ENCODE data around the gene CASTOR1.

CASTOR1 gene

GRCh38 chr22:30318799-30319419, 29.6 kb upstream of the CASTOR1 start:
- no peak for DNase-seq

DNA sequence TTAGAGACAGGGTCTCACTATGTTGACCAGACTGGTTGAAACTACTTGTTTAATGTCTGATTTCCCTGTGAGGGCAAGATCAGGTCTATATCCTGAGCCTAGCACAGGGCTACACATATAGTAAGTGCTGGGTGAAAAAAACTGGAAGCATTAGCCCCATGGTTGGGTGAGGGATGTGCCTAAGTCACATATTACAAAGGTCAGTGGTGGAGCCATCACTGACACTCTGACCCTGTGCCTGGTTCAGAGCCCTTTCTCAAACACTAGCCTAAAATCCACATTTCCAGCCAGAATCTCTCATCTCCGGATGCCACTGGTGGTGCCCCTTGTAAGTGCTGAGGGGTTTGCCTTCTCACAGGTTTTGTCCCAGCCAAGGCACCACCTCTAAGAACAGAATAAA, 28.5 kb upstream of the CASTOR1 start:
- DNase-seq, result no peak

GRCh38 chr22:30315962-30316576, 26.8 kb upstream of the CASTOR1 start:
- DNase-seq, result no peak

- peak; percentile 55 to 59 for DNase-seq
These were observed 25.6 kb upstream of the CASTOR1 start for GRCh38 chr22:30314915-30315314.

DNA sequence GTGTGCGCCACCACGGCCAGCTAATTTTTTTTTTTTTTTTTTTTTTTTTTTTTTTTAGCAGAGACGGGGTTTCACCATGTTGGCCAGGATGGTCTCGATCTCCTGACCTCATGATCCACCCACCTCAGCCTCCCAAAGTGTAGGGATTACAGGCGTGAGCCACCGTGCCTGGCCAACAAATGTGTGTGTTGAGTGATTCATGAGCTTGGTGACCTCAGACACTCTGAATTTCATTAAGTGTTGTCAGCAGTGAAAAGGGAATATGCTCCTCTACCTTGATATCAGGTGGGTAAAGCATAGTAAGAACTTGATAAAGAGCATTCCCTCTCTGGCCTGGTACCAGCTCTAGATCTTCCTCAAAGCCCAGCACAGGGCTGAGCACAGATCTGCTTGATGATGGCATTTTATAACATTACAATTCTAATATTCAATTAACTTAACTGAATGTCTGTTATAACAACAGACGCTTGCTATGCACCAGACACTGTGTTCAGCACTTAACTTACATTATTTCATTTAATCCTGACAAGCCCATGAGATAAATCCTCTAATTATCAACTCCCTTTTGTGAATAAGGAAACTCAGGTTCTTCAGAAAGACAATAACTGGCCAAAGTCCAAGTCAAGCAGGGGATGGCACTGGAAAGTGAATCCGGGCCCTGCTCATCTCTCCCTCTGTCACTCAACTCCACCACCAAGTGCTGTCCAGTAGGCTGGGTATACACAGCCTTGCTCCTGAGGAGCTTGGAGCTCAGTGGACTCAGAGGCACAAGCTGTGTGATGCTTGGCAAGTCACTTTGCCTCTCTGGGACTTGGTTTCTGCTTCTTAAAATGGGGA, 24.4 kb upstream of the CASTOR1 start:
- DNase-seq, result no peak

- no peak for DNase-seq
These were observed 22.7 kb upstream of the CASTOR1 start for GRCh38 chr22:30312053-30312452.

DNA sequence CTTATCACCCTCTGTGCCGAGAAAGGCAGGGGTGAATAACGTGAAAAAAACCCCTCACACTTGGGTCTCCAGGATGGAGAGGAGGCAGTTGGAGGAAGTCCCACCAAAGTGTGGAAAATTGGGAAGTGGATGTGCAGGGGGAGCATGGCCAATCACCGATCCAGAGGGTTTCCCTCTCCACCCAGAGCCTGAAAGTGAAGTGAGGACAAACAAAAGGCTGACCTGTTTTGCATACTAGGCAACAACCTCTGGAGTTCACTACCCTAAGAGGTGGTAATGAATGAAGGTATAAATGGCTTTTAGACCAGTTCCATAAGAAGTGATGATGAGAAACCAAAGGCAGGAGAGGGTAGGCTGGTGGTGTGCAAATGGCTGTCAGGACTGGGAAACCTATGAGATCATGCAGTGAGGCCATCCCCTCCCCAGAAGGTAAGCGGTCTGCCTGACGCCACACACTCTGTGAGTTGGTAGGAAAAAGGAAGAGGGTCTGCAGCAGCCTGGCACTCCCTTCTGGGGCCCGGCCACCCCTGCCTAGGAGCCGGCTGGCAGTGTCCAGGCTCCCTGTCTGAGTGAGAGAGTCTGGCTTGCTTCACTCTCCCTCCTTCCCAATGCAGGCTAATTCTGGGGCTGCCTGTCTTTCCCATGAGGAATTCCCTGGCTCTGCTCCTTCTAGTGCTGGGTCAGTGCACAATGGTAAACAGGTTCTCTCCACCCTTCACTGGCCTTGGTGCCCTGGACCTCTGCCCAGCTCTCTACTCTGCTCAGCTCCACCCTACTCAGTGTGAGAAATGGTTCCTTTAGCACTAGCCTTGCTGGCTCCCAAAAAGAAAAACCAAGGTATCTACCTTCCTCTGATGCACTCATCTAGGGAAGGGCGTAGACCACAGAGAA, 21.8 kb upstream of the CASTOR1 start:
- DNase-seq, result no peak

DNA sequence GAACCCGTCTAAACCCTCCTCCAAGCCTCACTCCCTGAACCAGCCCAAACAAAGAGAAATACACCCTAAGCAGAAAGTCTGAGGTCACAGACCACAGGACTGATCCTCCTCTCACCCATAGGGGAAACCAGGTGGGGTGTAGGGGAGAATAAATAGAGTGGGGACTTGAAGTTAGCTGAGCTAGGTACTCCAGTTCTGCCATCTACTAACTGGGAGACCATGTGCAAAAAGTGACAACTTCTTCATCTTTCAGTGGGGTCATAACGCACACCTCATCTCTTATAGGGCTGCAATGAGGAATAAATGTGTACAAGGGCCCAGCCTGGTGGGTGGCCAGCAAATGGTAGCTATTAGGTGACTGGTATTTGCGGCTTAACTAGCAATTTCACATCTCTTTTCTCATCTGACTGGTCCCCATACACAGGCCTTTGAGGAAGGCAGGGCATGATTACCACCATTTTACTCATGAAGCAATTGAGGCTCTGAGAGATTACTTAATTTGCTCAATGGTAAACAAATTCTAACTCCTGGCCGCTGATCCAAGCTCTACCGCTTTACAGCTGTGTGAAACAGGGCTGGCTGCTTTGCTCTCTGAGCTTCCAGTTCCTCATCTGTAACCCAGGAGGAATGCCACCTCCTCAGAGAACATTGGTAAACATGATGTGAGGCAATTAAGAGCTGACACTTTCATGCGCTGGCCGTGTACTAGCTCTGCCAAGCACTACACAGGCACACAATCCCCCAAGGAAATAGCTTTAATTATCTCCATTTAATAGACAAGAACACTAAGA, 20.8 kb upstream of the CASTOR1 start:
- peak; percentile 33 to 48 for DNase-seq

GRCh38 chr22:30308518-30309230, 19.4 kb upstream of the CASTOR1 start:
- peak in 1 of 2 donors; percentile 41 for DNase-seq

DNA sequence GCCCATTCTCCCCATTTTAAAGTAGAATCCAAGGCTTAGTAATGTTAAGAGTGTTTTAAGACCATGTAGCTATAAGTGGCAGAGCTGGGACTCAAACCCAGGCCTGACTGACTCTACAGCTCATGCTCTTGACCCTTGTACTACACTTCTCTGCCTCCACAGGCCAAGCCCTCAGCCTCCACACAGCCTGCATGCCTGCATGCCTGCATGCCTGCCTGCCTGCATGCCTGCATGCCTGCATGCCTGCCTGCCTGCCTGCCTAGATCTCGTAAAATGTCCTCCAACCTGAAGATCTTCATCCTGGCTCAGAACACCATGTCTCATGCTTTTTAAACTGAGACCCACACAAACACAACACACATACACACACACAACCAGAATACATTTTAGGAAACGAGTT, 18.8 kb upstream of the CASTOR1 start:
- DNase-seq, result no peak

DNA sequence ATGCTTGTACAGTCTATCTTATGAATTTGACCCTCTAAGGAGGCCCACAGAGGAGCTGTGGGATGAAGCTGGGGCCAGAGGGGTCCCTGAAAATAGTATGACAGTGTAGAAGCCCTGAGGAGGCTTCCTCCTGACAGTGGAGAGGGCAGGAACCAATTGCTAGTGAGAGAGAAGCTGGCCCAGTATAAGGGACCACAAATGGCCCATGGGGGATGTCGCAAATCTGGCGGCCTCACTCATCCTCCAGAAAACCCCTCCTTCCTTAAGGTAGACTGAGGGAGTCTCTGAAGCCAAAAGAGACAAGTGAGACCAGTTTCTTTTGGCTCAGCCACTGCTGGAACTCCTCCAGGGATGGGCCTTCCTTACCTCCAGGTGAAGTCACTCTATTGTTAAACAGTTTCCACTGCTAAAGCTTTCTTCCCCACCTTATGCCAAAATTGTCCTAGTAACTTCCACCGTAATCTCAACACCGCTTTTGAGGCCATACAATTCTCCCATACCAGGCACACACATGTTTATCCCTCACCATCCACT, 17.8 kb upstream of the CASTOR1 start:
- peak in 1 of 2 donors; percentile 41 for DNase-seq

DNA sequence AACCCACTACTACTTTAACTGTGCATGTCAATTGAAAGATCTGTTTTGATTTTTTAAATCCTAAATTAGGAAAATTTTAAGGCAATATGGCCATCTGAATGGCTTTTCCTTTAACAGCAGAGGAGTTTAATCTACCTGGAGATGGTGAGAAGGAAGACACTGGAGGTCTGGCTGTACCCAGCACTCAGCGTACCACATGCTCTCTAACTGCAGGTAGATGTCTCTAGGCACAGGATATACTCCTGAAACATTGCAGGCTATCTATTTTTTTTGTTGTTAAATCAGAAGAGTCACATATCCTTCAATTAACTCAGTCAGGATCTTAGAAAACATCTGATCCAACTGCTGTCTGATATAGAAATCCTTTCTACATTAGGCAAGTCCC, 17.3 kb upstream of the CASTOR1 start:
- DNase-seq, result no peak

DNA sequence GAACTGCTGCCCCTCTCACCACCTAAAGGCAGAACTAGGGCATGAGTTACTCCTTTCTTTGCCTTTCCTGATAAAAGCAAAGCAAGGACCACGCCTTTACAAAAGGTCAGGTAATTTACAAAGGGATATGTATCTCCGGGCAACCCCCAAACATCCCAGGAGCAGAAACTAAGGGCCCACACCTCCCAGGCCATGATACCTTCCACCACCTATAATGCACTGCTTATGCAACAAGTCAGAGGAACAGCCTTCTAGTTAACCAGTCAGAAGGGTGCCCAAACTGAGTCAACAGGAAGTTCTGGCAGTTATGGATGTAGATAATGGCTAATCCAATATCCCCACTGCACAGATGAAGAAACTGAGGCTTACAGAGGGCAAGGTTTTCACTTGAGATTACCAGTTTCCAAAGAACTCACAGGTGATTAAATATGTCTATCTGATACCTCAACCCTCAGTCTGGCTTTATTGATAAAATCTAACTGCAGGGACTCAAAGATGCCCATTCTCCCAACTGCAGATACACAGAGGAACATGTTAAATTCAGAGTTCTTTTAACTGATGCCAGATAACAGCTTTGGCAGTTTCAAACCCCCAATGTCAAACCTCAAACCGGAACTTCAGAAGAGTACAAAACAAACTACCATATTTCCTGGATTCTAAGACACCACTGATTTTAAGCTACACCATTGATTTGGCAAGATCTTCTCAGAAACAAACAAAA, 16.8 kb upstream of the CASTOR1 start:
- peak in 1 of 2 donors; percentile 64 for DNase-seq

DNA sequence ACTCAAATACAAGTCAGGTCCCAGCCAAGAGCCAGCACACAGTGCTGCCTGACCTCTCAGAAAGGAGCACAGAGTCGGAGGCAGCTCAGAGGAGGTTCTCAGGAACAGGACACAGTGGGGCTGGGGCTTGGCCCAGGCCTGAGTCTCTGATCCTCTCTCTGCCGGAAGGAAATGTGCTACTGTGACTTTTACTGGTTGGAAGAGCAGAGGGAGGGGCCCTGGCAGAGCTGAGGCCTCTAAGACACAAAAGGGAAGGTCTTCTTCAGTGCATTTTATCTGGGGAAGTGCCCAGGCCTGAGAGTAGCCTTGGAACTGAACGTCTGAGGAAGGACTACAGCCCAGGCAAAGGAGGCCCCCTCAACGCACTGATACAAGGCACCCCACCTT, 16.2 kb upstream of the CASTOR1 start:
- DNase-seq, result peak; percentile 61 to 68

DNA sequence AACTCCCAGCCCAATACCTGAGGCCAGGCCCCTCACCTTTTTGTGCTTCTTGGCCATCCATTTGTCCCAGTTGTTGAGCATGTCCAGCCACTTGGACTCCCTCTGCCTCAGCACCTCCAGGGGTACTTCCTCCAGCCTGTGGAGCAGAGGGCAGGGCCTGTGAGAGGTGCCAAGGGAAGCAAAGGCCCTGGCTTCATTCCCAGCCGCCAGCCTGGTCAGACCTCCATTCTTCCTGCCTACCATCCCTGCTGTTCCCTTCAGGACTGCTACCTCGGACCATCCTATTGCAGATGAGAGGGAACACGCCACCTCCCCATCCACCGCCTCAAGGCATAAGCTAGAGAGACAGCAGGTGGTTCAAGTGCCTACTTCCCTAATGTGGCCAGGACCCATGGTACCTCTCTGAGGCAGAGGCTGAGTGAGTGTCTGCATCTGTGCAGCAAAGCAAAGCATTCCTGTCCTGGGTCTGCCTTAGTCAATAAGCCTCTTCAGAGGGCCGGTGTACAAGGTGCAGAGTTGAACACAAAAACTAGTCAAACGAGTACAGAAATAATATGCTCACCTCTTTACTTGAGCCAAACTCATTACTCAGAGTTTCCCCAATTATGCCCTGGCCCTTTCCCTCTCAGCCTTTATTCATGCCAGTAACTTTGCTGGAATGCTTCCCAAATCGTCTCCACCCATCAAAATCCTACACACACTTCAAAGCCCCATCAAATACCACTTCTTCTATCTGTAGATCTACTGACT, 15.4 kb upstream of the CASTOR1 start:
- no peak for DNase-seq

DNA sequence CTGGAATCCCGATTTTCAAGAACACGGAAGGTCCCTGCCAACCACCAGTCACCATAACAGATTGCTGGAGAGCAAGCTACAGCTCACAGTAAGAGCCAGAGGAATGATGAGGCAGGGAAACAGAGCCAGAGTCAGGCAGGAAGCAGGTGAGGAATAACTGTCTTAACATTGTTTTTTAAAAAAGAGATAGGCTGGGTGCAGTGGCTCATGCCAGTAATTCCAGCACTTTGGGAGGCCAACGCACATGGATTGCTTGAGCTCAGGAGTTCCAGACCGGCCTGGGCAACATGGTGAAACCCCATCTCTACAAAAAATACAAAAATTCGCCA, 13.5 kb upstream of the CASTOR1 start:
- DNase-seq, result no peak

DNA sequence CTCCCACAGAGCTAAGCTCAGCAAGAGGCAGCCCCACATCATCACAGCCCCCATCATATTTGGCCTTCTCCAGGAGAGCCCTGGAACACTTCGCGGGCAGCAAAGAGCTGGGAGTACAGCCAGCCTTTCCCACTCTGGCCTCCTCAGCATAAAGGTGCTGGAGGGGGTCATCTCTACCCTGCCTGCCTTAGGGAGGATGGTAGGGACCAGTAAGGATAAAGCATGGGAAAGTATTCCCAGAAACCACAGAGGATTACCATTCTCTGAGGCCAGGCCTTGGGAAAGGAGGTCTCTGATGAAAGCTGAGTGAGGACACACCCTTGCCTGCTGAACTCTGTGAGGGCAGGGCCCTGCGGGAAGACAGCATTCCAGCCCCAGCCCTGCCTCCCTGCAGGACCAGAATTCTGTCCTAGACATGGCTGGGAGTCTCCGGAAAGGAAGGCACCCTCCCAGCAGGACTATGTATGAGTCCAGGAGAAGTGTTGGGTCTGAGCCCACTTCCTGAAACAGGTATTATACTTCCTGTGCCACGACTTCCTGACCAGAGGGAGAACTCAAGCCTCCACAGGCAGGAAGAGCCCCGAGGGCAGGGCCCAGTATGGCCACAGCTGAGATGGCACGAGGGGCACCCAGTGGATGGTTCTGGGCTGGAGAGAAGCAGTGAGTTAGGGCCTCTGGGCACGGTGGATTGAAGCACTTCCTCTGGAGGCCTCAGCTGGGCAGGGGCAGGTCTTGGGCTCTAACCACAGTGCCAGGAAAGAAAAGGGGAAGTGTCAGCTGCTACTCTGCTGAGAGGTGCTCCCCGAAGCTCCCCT, 12.9 kb upstream of the CASTOR1 start:
- peak in 1 of 2 donors; percentile 67 for DNase-seq

- DNase-seq, result no peak
These were observed 10.0 kb upstream of the CASTOR1 start for GRCh38 chr22:30299322-30299721.

All from CD4-positive, alpha-beta T cell treated with Interleukin-1 beta for 1 hour (primary cell).